Activated CD4-positive, alpha-beta T cell treated with anti-CD3 and anti-CD28 coated beads for 36 hours (primary cell): ENCODE results near the gene USP8. TPM values are rescaled to one million over a fixed set of nuclear protein-coding genes. Genes with fewer than 3 reads are reported as not detected.
A peak's percentile ranks its signal among the peaks of the same experiment; 100 is the strongest.
"Not testable (repeated sequence)": the region's sequence is repeated elsewhere in the genome, so short reads cannot be mapped to it uniquely, and the experiment has no call there.

Experiments
- ATAC-seq: fragments of 200-7000 bp; cut with Tn5 transposase; one replicate; pipeline ENCODE4 v1.10.0; 2021; ENCODE audit warnings: mild to moderate bottlenecking, moderate library complexity
- CTCF ChIA-PET: fragments of 350-600 bp; sonication (Branson Sonifier 250); formaldehyde crosslinking; loops from one replicate; lab custom pipeline; 2021; ENCODE audit warnings: antibody characterized with exemption; lab: Charles Lee
- POLR2A ChIA-PET: fragments of 350-600 bp; sonication (Branson Sonifier 250); formaldehyde crosslinking; loops from one replicate; lab custom pipeline; 2021; ENCODE audit warnings: antibody characterized with exemption, inconsistent platforms; lab: Charles Lee
- DNase-seq: peaks from one replicate; pipeline ENCODE4 v3.0.0-alpha.2; 2020
- H3K27ac Mint-ChIP-seq: one replicate; pipeline ENCODE4 v1.8.0; 2021; ENCODE audit warnings: mixed read lengths
- H3K27me3 Mint-ChIP-seq: one replicate; pipeline ENCODE4 v1.8.0; 2021; ENCODE audit warnings: mixed read lengths
- H3K36me3 Mint-ChIP-seq: one replicate; pipeline ENCODE4 v1.8.0; 2021; ENCODE audit warnings: low read depth, mixed read lengths
- H3K4me1 Mint-ChIP-seq: one replicate; pipeline ENCODE4 v1.8.0; 2021; ENCODE audit warnings: mixed read lengths
- H3K4me3 Mint-ChIP-seq: one replicate; pipeline ENCODE4 v1.8.0; 2021; ENCODE audit warnings: mild to moderate bottlenecking, moderate library complexity, mixed read lengths
- H3K9me3 Mint-ChIP-seq: one replicate; pipeline ENCODE4 v1.8.0; 2021; ENCODE audit warnings: low read depth, mixed read lengths
- intact Hi-C, 2 experiments: fragments of 100-400 bp; cut with DNase I in 1 of 2; cut with micrococcal nuclease in 1 of 2; formaldehyde crosslinking; loops; one replicate each; pipeline versions ENCODE4 v1.14.2 to v1.15.1; 2022 to 2024; cut with DNase I, micrococcal nuclease
- total RNA-seq, 2 experiments: library from RNA; stranded (reverse); gene quantifications; one replicate each; pipeline ENCODE4 v1.2.3, GENCODE V29; 2021

USP8 gene
- total RNA-seq, 2 experiments from 2014 or later: 39.8 to 45.3 TPM

DNA sequence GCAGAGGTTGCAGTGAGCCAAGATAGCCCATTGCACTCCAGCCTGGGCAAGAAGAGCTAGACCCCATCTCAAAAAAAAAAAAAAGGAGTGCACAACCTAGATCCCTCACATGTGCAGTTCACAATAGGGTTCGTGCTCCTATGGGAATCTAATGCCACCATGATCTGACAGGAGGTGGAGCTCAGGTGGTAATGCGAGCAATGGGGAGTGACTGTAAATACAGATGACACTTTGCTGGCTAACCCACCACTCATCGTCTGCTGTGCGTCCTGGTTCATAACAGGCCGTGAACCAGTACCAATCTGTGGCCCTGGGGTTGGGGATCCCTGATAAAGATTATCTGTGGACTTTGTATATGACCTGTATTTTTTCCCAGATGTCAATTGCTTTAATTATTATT, 16.7 kb downstream of the USP8 start:
- no peaks in the 10 kb centered on the region for H3K9me3 Mint-ChIP-seq
- CTCF ChIA-PET: interaction anchor here (0.7 kb wide), 1 partner anchor 11 kb away, joined by 3 read pairs; no protein-coding TSS in a partner anchor
- H3K4me1 Mint-ChIP-seq: peaks cover 7% of the 10 kb centered on the region
- no peak for DNase-seq
- H3K27ac Mint-ChIP-seq: no peak overlapping the region
- intact Hi-C loops: no loop called here
- no peak overlapping the region for H3K4me3 Mint-ChIP-seq
- no peak for ATAC-seq
- peaks cover 23% of the 10 kb centered on the region for H3K36me3 Mint-ChIP-seq
- POLR2A ChIA-PET: interaction anchor here (0.6 to 0.8 kb wide), 3 partner anchors 499 to 1391 kb away, joined by 4 to 5 read pairs (median 4); no protein-coding TSS in a partner anchor
- H3K27me3 Mint-ChIP-seq: no peaks in the 10 kb centered on the region

DNA sequence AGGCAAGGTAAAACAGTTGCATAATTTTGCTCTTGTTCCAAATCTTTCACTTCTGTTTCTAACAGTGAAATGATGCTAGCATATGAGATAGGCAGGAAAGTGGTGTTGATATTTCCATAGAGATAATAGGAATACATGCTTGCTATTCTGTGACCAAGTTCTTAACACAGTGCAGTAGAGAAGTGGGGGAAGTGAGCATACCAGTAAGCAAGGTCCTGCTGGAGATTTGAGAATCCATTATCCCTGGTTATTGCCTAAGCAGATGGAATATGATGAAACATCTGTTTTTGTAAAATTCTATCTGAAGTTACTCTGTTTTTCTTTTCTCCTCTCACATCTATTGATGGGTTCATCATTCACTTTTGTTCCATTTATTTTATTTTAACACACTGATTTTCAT, 28.7 kb downstream of the USP8 start:
- DNase-seq (no peak), ATAC-seq (no peak)
- no peak overlapping the region for H3K4me3 Mint-ChIP-seq
- H3K36me3 Mint-ChIP-seq: peaks cover 30% of the 10 kb centered on the region
- no peaks in the 10 kb centered on the region for H3K9me3 Mint-ChIP-seq
- intact Hi-C loops: no loop called here
- H3K4me1 Mint-ChIP-seq: no peaks in the 10 kb centered on the region
- ChIA-PET CTCF (no interaction called here), POLR2A (no interaction called here)
- H3K27me3 Mint-ChIP-seq: no peaks in the 10 kb centered on the region
- no peak overlapping the region for H3K27ac Mint-ChIP-seq

DNA sequence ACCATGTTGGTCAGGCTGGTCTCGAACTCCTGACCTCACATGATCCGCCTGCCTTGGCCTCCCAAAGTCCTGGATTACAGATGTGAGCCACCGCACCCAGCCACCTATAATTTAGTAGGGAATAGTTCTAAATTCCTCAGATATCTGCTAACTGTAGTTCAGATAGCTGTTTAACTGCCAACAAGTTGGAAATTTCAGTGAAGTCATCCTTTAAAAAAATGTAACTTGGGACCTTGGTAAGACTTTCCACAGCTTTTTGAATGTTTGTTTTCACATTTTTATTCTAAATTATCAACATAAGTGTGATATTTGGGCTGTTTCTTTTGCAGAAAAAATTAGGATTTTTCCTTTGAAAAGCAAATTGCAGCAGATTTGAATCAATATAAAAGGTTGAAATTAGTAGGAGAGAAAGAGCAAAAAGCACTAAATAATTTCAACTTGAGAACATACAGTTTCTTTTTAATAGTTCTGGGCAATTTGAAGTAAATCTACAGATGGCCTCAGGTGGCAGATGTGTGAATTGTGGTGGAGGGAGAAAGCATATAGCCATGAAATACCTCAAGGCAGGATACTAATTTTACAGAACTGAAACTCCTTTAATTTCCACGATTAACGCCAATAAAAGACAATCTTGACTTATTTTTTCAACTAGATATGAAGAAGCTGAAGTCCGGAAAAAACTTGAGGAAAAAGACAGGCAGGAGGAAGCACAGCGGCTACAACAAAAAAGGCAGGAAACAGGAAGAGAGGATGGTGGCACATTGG, 34.3 kb downstream of the USP8 start:
- H3K27me3 Mint-ChIP-seq: no peaks in the 10 kb centered on the region
- H3K27ac Mint-ChIP-seq: no peak overlapping the region
- CTCF ChIA-PET: interaction anchor here (0.8 kb wide), 1 partner anchor 49 kb away, joined by 3 read pairs; no protein-coding TSS in a partner anchor
- H3K4me3 Mint-ChIP-seq: no peak overlapping the region
- no peaks in the 10 kb centered on the region for H3K9me3 Mint-ChIP-seq
- DNase-seq (no peak), ATAC-seq (no peak)
- intact Hi-C loops: no loop called here
- POLR2A ChIA-PET: no interaction called here
- H3K36me3 Mint-ChIP-seq: peaks cover 30% of the 10 kb centered on the region
- peaks cover 10% of the 10 kb centered on the region for H3K4me1 Mint-ChIP-seq

- intact Hi-C loops: no loop called here
- Mint-ChIP-seq H3K4me1 (peaks cover 21% of the 10 kb centered on the region), H3K36me3 (peaks cover 21% of the 10 kb centered on the region), H3K27me3 (no peaks in the 10 kb centered on the region), H3K27ac (peak overlapping the region; percentile 68), H3K4me3 (no peak overlapping the region), H3K9me3 (no peaks in the 10 kb centered on the region)
- DNase-seq (no peak), ATAC-seq (peak; percentile 83)
- ChIA-PET CTCF (interaction anchor here (0.6 to 1.6 kb wide), 3 partner anchors 104 to 159 kb away, joined by 3 read pairs; no protein-coding TSS in a partner anchor), POLR2A (interaction anchor here (0.6 kb wide), 1 partner anchor 1588 kb away, joined by 3 read pairs; no protein-coding TSS in a partner anchor)
Observed at GRCh38 chr15:50463423-50464358, 39.5 kb downstream of the USP8 start.

- no peak overlapping the region for H3K27ac Mint-ChIP-seq
- POLR2A ChIA-PET: no interaction called here
- DNase-seq (no peak), ATAC-seq (no peak)
- H3K9me3 Mint-ChIP-seq: no peaks in the 10 kb centered on the region
- no peaks in the 10 kb centered on the region for H3K27me3 Mint-ChIP-seq
- CTCF ChIA-PET: no interaction called here
- intact Hi-C loops: no loop called here
- H3K36me3 Mint-ChIP-seq: peaks cover 19% of the 10 kb centered on the region
- H3K4me3 Mint-ChIP-seq: no peak overlapping the region
- no peaks in the 10 kb centered on the region for H3K4me1 Mint-ChIP-seq
Observed at GRCh38 chr15:50471072-50471471, 46.9 kb downstream of the USP8 start.

- no peak for ATAC-seq
- no peaks in the 10 kb centered on the region for H3K27me3 Mint-ChIP-seq
Observed at GRCh38 chr15:50476143-50476542, 51.9 kb downstream of the USP8 start.

GRCh38 chr15:50484781-50485180, 60.6 kb downstream of the USP8 start:
- no peaks in the 10 kb centered on the region for H3K27me3 Mint-ChIP-seq
- peaks cover 40% of the 10 kb centered on the region for H3K36me3 Mint-ChIP-seq
- peak; percentile 52 for ATAC-seq
- no peak overlapping the region for H3K4me3 Mint-ChIP-seq
- CTCF ChIA-PET: no interaction called here
- POLR2A ChIA-PET: no interaction called here
- no peaks in the 10 kb centered on the region for H3K9me3 Mint-ChIP-seq
- no peak overlapping the region for H3K27ac Mint-ChIP-seq
- intact Hi-C loops: loop anchor here (10.0 kb wide), 3 partner anchors 130 to 400 kb away; partner anchors contain the start of gene GABPB1 (in 1 of the 2)
- peaks cover 25% of the 10 kb centered on the region for H3K4me1 Mint-ChIP-seq
- DNase-seq: no peak

More at GRCh38 chr15:50476143-50476542, 51.9 kb downstream of the USP8 start:
- DNase-seq: no peak
- intact Hi-C loops: no loop called here
- no peak overlapping the region for H3K4me3 Mint-ChIP-seq
- POLR2A ChIA-PET: no interaction called here
- CTCF ChIA-PET: interaction anchor here (0.6 kb wide), 1 partner anchor 16 kb away, joined by 4 read pairs; no protein-coding TSS in a partner anchor
- peaks cover 3% of the 10 kb centered on the region for H3K4me1 Mint-ChIP-seq
- H3K9me3 Mint-ChIP-seq: no peaks in the 10 kb centered on the region
- H3K27ac Mint-ChIP-seq: no peak overlapping the region
- peaks cover 32% of the 10 kb centered on the region for H3K36me3 Mint-ChIP-seq

GRCh38 chr15:50485389-50485788, 61.2 kb downstream of the USP8 start:
- no peaks in the 10 kb centered on the region for H3K9me3 Mint-ChIP-seq
- H3K36me3 Mint-ChIP-seq: peaks cover 43% of the 10 kb centered on the region
- no peak overlapping the region for H3K27ac Mint-ChIP-seq
- peaks cover 25% of the 10 kb centered on the region for H3K4me1 Mint-ChIP-seq
- DNase-seq (no peak), ATAC-seq (no peak)
- intact Hi-C loops: loop anchor here (10.0 kb wide), 3 partner anchors 131 to 399 kb away; partner anchors contain the start of gene GABPB1 (in 1 of the 2)
- no peaks in the 10 kb centered on the region for H3K27me3 Mint-ChIP-seq
- POLR2A ChIA-PET: no interaction called here
- CTCF ChIA-PET: no interaction called here
- H3K4me3 Mint-ChIP-seq: no peak overlapping the region

DNA sequence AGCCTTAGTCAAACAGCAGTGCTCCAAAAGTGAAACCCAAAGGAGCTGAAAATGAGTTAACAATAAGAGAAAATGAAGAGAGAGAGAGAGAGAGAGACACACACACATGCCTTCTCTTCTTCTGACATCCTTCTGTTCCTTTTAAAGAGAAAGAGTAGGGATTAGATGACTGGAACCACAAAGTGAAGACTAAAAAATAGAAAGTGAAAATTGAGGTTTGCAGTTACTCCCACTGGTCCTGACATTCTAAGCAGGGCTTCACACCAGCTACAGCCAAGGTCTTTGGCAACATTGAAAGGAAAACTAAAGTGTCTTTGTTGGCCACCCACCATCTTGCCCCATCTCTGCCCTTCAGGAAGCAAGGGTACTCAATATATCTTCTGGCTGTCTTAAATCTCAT, 63.1 kb downstream of the USP8 start:
- intact Hi-C loops: loop anchor here (1.0 to 10.0 kb wide), 5 partner anchors 132 to 420 kb away; partner anchors contain the start of gene GABPB1 (in 2 of the 2)
- DNase-seq: peak; percentile 26
- H3K4me3 Mint-ChIP-seq: no peak overlapping the region
- H3K27ac Mint-ChIP-seq: peak overlapping the region; percentile 49
- ChIA-PET POLR2A (interaction anchor here (0.6 kb wide), 2 partner anchors 135 to 354 kb away, joined by 3 to 4 read pairs; no protein-coding TSS in a partner anchor), CTCF (no interaction called here)
- peaks cover 37% of the 10 kb centered on the region for H3K36me3 Mint-ChIP-seq
- H3K27me3 Mint-ChIP-seq: no peaks in the 10 kb centered on the region
- H3K9me3 Mint-ChIP-seq: no peaks in the 10 kb centered on the region
- H3K4me1 Mint-ChIP-seq: peaks cover 17% of the 10 kb centered on the region
- ATAC-seq: peak; percentile 81

DNA sequence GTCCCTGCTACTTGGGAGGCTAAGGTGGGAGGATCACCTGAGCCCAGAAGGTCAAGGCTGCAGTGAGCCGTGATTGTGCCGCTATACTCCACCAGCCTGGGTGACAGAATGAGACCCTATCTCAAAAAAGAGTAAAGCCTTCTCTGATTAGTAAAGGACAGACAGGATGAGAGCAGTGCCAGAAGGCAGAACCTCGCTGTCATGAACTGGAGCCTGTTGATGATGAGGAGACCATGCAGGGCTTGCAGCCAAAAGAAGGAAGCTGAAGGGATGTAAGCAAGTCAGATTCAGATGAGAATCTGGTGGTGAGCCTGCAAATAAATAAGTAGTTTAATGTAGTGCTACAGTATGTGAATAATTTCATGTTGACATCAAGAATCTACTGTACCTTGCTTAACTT, 69.4 kb downstream of the USP8 start:
- no peak overlapping the region for H3K27ac Mint-ChIP-seq
- intact Hi-C loops: no loop called here
- DNase-seq: no peak
- no peaks in the 10 kb centered on the region for H3K4me1 Mint-ChIP-seq
- ATAC-seq: no peak
- H3K4me3 Mint-ChIP-seq: no peak overlapping the region
- POLR2A ChIA-PET: no interaction called here
- no peaks in the 10 kb centered on the region for H3K27me3 Mint-ChIP-seq
- H3K36me3 Mint-ChIP-seq: peaks cover 41% of the 10 kb centered on the region
- CTCF ChIA-PET: no interaction called here
- no peaks in the 10 kb centered on the region for H3K9me3 Mint-ChIP-seq

DNA sequence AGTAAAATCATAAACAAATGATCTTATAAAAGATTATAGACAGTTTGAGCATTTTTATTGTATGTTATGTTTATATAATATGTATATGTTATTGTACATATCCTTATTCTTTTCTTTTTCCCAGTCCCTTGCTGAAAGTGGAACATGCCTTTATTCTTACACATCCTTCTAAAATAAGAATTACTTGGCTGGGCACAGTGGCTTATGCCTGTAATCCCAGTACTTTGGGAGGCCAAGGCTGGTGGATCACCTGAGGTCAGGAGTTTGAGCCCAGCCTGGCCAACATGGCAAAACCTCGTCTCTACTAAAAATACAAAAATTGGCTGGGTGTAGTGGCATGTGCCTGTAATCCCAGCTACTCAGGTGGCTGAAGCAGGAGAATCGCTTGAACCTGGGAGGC, 70.3 kb downstream of the USP8 start:
- intact Hi-C loops, H3K4me1 Mint-ChIP-seq, H3K27ac Mint-ChIP-seq, H3K4me3 Mint-ChIP-seq, H3K9me3 Mint-ChIP-seq, ATAC-seq, CTCF ChIA-PET, H3K27me3 Mint-ChIP-seq, DNase-seq, POLR2A ChIA-PET: not testable (repeated sequence)
- peaks cover 42% of the 10 kb centered on the region for H3K36me3 Mint-ChIP-seq
